Measurements from ENCODE around the gene MLST8. TPM values are rescaled to one million over a fixed set of nuclear protein-coding genes. Genes with fewer than 3 reads are reported as not detected.

MLST8 gene
- total and polyA plus RNA-seq, 8 donors: 16.6 to 62.8 (median 20.7) TPM

DNA sequence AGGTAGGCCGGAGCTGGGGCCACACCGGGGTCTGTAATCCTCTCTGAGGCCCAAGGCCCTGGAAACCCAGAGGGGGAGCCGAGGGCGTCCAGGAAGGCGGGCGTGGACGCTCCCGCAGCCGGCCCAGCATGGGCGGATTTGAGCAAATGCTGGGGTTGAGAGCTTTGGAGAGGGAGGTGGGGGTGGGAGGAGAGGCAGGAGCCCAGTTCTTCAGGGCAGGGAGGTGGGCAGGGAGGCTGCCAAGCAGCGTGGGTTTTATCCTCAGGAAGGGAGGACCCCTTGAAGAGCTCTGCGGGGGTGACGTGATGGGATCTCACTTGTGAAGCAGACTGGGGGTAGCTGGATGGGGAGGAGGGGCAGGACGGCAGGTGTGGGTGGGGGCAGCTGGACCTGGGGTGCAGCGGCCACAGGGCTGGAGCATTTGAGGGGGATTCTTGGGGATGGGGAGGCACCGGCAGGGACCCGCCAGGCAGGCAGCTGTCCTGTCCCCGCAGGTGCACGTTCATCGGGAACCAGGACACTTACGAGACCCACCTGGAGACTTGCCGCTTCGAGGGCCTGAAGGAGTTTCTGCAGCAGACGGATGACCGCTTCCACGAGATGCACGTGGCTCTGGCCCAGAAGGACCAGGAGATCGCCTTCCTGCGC is 32.4 kb upstream of the MLST8 start:
- no peak for ATAC-seq
- H3K9me3 ChIP-seq: no peaks in the 10 kb centered on the region
- 94 to 96% methylated on average over 29 of the region's 29 CpGs for WGBS, 2 donors
- intact Hi-C loops (cut with DNase I): no loop called here
- H3K27ac ChIP-seq: no peak overlapping the region
- TF ChIP-seq, protein P1, sequence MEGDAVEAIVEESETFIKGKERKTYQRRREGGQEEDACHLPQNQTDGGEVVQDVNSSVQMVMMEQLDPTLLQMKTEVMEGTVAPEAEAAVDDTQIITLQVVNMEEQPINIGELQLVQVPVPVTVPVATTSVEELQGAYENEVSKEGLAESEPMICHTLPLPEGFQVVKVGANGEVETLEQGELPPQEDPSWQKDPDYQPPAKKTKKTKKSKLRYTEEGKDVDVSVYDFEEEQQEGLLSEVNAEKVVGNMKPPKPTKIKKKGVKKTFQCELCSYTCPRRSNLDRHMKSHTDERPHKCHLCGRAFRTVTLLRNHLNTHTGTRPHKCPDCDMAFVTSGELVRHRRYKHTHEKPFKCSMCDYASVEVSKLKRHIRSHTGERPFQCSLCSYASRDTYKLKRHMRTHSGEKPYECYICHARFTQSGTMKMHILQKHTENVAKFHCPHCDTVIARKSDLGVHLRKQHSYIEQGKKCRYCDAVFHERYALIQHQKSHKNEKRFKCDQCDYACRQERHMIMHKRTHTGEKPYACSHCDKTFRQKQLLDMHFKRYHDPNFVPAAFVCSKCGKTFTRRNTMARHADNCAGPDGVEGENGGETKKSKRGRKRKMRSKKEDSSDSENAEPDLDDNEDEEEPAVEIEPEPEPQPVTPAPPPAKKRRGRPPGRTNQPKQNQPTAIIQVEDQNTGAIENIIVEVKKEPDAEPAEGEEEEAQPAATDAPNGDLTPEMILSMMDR (IDR thresholded peaks at IDR 0.05): no peak
- no peak for DNase-seq
- no peak overlapping the region for H3K4me3 ChIP-seq
- H3K4me1 ChIP-seq: no peaks in the 10 kb centered on the region
- no peak for FAIRE-seq
- peaks cover 0 to 33% (median 19%) of the 10 kb centered on the region in 3 donors for H3K36me3 ChIP-seq
- H3K27me3 ChIP-seq: no peaks in the 10 kb centered on the region

DNA sequence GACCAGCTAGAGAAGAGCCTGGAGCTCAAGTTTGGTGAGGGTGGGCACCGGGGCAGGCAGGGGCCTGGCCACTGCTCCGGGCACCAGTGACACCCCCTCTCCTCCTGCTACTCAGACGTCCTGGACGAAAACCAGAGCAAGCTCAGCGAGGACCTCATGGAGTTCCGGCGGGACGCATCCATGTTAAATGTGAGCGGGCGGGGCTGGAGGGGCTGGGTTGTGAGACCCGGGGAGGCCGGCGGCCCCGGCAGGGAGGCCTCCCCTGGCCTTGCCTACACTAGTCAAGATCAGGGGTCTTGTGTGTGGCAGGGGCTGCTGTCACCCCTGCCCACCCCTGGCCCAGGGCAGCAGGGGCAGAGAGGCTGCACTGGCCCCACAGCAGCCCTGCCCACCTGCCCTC is 31.9 kb upstream of the MLST8 start:
- Histone ChIP-seq H3K36me3 (peaks cover 0 to 33% (median 19%) of the 10 kb centered on the region in 3 donors), H3K4me3 (no peak overlapping the region), H3K4me1 (no peaks in the 10 kb centered on the region), H3K27ac (no peak overlapping the region), H3K9me3 (no peaks in the 10 kb centered on the region), H3K27me3 (no peaks in the 10 kb centered on the region)
- intact Hi-C loops (cut with DNase I): no loop called here
- DNase-seq: no peak
- ATAC-seq: no peak
- no peak for FAIRE-seq
- 94 to 95% methylated on average over 14 of the region's 14 CpGs for WGBS, 2 donors
- TF ChIP-seq, protein P1 (IDR thresholded peaks at IDR 0.05): no peak

DNA sequence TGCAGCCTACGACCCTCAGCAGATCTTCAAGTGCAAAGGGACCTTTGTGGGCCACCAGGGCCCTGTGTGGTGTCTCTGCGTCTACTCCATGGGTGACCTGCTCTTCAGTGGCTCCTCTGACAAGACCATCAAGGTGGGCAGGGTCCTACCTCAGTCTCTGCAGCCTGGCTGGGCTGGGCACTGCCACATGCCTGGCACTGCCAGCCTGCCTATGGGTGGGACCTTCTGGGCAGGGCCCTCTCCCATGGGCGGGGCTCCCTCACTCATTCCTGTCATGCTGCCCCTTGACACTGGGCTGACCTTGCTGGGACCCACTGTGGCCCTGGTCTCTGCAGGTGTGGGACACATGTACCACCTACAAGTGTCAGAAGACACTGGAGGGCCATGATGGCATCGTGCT is 31.3 kb upstream of the MLST8 start:
- no peak for DNase-seq
- Histone ChIP-seq H3K36me3 (peaks cover 0 to 33% (median 19%) of the 10 kb centered on the region in 3 donors), H3K27ac (no peak overlapping the region), H3K9me3 (no peaks in the 10 kb centered on the region), H3K27me3 (no peaks in the 10 kb centered on the region), H3K4me1 (no peaks in the 10 kb centered on the region), H3K4me3 (no peak overlapping the region)
- WGBS, 2 donors: 95 to 97% methylated on average over 4 of the region's 4 CpGs
- FAIRE-seq: no peak
- intact Hi-C loops (cut with DNase I): no loop called here
- no peak for ATAC-seq
- TF ChIP-seq, protein P1 (IDR thresholded peaks at IDR 0.05): no peak

DNA sequence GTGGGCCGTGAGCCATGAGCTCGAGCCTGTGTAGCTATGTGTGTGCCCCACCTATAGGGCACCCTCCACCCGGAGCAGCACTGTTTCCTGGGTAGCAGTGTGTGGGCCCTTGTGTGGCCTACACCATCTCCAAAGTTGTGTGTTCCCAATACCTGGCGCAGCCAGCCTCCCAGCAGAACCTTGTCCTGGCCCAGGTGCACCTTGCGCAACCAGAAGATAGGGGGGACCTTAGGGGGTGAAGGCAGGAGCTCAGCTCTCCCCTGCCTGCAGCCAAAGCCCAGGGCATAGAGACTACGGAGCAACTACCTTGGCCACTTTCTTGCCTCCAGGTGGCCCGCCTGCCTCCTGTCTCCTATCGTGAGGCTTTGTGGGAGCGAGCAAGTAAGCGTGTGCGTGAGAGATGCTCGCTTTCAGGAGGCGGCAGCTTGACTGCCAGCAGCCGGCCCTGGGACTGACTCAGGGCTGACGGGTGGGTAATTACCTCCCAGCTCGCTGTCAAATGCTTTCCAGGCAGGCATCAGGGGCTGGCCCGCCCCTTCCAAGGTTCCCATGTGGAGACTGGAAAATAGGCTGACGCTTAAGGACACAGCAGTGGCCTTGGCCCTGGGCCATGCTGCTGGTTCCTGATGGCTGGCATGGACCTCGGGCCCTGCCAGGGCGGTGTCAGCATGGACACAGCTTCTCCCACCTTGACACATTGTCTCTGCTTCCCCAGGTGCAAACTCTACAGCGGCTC is 30.7 kb upstream of the MLST8 start:
- FAIRE-seq: no peak
- peaks cover 0 to 33% (median 19%) of the 10 kb centered on the region in 3 donors for H3K36me3 ChIP-seq
- WGBS, 2 donors: 87 to 89% methylated on average over 21 of the region's 21 CpGs
- H3K4me3 ChIP-seq: no peak overlapping the region
- intact Hi-C loops (cut with DNase I): no loop called here
- H3K4me1 ChIP-seq: no peaks in the 10 kb centered on the region
- no peaks in the 10 kb centered on the region for H3K27me3 ChIP-seq
- ATAC-seq: no peak
- no peak for DNase-seq
- TF ChIP-seq, protein P1 (IDR thresholded peaks at IDR 0.05): no peak
- H3K27ac ChIP-seq: no peak overlapping the region
- H3K9me3 ChIP-seq: no peaks in the 10 kb centered on the region

DNA sequence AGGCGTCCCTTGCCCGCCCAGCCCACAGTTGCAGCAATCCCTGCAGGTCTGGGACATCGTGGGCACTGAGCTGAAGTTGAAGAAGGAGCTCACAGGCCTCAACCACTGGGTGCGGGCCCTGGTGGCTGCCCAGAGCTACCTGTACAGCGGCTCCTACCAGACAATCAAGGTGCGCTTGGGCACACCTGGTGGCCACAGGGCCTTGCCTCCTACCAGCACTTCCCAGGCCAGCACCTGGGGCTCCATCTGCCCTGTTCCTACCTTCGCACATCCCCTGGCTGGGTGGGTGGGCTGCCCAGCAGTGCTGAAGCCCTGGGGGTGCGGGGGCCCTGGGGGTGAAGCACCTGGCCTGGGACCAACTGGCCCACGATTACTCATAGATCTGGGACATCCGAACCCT is 29.8 kb upstream of the MLST8 start:
- ATAC-seq: no peak
- FAIRE-seq: no peak
- no peak for DNase-seq
- Histone ChIP-seq H3K4me3 (no peak overlapping the region), H3K4me1 (no peaks in the 10 kb centered on the region), H3K9me3 (no peaks in the 10 kb centered on the region), H3K27me3 (no peaks in the 10 kb centered on the region), H3K27ac (no peak overlapping the region), H3K36me3 (peaks cover 0 to 33% (median 19%) of the 10 kb centered on the region in 3 donors)
- TF ChIP-seq, protein P1 (IDR thresholded peaks at IDR 0.05): no peak
- intact Hi-C loops (cut with DNase I): no loop called here
- WGBS, 2 donors: 90 to 95% methylated on average over 10 of the region's 10 CpGs
